Muscle of arm (tissue), 12 donors: ENCODE data around the gene DDX46. TPM values are rescaled to one million over a fixed set of nuclear protein-coding genes. Genes with fewer than 3 reads are reported as not detected.

ENCODE experiments used
- DNase-seq: peaks from one replicate; pipeline ENCODE4 v3.0.0-alpha.2; 2013
- polyA plus RNA-seq, 12 donors: library from polyadenylated mRNA; unstranded; fragments of 120-200 nt; gene quantifications; one replicate each; pipeline ENCODE4 v1.2.1, GENCODE V29; 2013; ENCODE audit not compliant: insufficient read length in 12 of 12

The DDX46 gene
- polyA plus RNA-seq, 12 donors = 50.1 to 86.7 (median 62.6) TPM; not detected in 1

- no peak for DNase-seq
These were observed 14.0 kb downstream of the DDX46 start for GRCh38 chr5:134772461-134773125.

DNA sequence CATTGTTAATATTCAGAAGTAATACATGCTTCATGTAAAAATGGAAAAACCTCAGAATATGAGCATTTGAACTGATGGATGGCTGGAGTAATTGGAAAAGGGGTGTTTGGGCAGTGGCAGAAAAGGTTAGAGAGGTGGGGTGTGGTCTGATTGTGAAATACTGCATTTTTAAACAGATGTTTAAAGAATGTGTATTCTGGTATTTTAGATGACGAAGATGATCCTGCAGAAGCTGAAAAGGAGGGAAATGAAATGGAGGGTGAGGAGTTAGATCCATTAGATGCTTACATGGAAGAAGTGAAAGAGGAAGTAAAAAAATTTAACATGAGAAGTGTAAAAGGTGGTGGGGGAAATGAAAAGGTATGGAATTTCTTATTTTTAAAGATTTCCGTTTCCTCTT, 18.8 kb downstream of the DDX46 start:
- DNase-seq = no peak

DNA sequence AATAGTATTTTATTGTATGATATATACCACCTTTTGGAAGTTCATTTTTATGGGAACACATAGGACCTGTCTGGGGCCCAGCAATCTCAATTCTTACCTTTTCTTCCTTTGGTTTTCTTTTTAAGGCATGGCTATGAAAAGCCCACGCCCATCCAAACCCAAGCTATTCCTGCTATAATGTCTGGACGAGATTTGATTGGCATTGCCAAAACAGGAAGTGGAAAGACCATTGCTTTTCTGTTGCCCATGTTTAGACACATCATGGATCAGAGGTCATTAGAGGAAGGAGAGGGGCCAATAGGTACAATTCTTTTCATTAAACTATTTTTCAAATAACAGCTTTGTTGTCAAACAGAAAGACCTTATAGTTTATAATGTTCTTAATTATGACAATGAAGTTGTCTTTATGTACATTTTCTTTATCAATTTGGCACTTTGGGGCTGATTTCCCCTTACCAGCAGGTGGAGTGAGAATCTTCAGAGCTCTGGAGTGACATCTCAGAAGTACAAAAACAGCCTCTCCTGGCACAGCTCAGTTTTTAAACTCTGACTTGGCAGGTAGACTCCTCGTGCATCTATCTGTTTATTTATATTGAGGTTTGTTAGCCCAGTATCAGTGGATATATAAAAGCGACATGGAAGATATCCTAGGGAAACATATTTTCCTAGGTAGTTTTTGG, 25.8 kb downstream of the DDX46 start:
- no peak for DNase-seq

GRCh38 chr5:134784946-134785620, 26.5 kb downstream of the DDX46 start:
- DNase-seq = no peak

DNA sequence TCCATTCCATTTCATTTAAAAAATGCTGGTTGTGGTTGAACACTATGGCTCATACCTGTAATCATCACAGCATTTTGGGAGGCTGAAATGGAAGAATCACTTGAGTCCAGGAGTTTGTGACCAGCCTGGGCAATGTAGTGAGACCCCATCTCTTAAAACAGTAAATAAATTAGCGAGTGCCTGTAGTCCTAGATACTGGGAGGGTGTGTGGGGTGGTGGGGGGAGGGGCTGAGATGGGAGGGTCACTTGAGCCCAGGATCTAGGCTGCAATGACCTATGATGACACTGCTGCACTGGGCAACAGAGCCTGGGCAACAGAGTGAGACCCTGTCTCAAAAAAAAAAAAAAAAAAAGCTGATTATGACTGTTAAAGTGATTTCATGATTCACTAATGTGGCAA, 29.1 kb downstream of the DDX46 start:
- no peak for DNase-seq

DNA sequence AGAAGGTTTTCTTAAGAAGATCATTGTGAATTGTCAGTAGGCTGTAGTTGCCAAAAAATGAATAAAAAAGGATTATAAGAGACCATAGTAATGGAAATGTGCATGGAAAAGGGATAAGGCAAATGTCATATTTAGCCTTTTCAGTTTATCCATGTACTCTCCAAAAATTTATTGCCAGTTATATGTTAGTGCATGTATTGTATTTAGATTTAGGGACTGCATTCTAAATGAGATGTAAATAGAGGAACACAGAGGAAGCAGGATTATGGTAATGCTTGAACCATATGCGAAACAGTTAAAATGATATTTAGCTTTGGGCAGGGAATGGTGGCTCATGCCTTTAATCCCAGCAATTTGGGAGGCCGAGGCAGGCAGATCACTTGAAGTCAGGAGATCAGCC, 33.0 kb downstream of the DDX46 start:
- no peak for DNase-seq

GRCh38 chr5:134792286-134792685, 33.7 kb downstream of the DDX46 start:
- no peak for DNase-seq

- no peak for DNase-seq
These were observed 34.5 kb downstream of the DDX46 start for GRCh38 chr5:134793111-134793510.

DNA sequence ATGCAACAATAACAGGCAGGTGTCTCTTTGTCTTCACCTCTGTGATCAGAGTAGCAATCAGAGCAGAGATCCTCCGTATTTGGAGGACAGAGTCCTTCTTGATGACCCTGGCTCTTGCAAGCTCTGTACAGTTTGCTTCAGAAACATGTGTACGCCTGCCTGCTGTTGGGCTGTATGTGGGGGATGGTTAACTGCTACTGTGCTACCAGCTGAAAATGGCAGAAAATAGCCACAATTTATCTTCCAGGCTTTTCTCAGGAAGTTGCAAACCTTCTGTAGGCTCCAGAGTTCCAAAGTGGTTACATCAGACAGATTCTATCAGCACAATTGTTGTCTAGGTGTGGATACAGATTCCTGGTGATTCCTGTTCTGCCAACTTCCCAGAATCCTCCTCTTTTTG, 35.5 kb downstream of the DDX46 start:
- DNase-seq = no peak

- no peak for DNase-seq
These were observed 36.2 kb downstream of the DDX46 start for GRCh38 chr5:134794819-134795218.

DNA sequence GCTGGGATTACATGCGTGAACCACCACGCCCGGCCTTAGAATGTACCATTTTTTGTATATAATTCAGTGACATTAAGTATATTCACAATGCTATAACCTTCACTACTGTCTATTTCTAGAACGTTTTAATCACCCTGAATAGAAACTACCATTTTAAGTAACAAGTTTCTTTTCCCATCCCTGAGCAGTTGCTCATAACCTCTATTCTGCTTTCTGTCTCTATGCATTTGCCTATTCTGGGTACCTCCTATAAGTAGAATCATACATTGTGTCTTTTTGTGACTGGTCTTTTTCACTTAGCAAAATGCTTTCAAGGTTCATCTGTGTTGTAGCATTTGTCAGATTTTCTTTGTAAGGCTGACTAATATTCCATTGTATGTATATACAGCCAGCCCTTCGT, 39.9 kb downstream of the DDX46 start:
- no peak for DNase-seq

GRCh38 chr5:134803821-134804220, 45.2 kb downstream of the DDX46 start:
- DNase-seq = no peak

GRCh38 chr5:134813407-134813806, 54.8 kb downstream of the DDX46 start:
- no peak for DNase-seq

DNA sequence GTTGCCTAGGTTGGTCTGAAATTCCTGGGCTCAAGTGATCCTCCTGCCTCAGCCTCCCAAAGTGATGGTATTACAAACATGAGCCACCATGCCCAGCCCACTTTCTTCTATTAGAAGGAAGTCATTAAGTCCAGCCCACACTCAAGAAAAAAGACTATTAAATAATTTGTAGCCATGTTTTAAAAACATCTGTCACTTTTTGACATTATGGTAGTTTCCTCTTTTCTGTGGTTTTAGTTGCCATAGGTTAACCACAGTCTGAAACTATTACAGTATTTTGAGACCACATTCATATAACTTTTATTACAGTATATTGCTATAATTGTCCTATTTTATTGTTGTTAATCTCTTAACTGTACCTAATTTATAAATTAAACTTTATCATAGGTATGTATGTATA, 55.2 kb downstream of the DDX46 start:
- DNase-seq = no peak

DNA sequence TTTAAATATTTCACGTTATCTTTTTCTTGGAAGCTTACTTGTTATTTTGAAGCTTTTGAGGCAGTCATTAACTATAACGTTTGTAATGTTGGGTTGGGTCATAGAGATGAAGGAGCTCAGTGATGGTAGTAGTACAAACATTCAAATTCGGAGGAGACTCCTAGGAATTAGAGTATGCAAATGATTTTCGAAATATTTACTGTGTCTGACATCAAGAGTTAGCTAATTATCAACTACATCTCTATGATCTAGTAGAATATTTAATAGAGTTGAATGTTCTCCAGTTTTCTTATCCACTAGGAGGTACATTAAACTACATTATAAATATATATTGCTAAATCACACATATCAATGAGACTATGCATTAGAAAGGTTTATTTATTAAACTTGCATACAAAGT, 58.4 kb downstream of the DDX46 start:
- no peak for DNase-seq

- DNase-seq = no peak
These were observed 60.2 kb downstream of the DDX46 start for GRCh38 chr5:134818776-134819175.

DNA sequence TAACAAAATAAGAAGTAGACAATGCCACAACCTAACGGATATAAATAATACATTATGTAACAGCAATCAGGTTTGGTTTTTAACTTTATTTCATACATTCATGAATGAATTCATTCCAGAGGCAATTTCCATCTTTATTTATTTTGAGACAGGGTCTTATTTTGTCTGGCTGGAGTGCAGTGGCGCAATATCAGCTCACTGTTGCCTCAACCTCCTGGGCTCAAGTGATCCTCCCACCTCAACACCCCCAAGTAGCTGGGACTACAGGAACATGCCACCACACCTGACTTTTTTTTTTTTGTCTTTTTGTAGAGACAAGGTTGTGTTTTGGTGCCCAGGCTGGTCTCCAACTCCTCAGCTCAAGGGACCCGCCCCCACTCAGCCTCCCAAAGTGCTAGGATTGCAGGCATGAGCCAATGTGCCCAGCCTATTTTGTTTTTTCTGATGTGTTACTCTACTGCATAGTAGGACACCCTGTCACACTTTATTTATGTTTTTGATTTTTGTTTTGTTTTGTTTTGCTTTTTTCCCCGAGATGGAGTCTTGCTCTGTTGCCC, 60.9 kb downstream of the DDX46 start:
- DNase-seq = no peak

- no peak for DNase-seq
These were observed 63.3 kb downstream of the DDX46 start for GRCh38 chr5:134821841-134822240.

- no peak for DNase-seq
These were observed 66.1 kb downstream of the DDX46 start for GRCh38 chr5:134824681-134825080.

- no peak for DNase-seq
These were observed 66.6 kb downstream of the DDX46 start for GRCh38 chr5:134825212-134825611.

DNA sequence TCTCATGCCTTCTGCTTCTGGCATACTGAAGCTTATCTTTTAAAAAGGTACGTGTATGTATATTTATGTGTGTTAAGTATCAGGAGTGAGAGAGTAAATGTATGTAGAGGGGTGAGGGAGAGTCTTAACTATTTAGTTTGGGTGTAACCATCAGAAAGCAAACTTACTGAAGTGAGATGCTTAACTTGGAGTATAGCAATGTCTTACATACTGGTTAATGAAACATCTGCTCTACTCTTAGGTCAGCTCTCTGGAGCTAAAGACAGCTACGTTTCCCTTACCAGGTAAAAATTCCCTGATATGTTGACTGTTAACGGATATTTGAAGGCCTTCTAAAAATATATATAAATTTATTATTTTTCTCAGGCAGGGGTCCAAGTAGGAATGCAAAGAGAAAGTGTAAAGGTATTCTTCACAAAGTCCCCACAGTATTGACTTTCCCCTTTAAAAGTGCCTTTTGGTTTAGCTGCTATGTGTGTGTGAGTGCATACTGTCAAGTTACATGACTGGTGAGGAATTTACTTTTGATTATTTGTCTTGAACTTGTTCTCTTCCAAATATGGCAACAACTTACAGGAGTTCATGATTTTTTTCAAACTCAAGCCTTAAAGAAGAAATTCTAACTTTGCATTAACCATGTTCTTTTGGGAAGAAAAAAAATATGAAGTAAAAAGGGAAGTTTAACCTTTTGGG, 74.9 kb downstream of the DDX46 start:
- no peak for DNase-seq

DNA sequence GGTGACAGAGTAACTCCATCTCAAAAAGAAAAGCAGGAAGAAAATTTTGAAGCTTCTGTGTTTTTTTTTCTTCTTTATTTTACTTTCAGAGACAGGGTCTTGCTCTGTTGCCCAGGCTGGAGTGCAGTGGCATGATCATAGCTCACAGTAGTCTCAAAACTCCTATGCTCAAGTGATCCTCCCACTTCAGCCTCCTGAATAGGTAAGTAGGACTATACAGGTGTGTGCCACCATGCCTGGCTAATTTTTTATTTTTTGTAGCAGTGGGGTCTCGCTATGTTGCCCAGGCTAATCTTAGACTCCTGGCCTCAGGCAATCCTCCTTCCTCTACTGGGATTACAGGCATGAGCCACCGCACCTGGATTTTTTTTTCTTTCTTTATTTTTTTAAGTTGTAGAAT, 77.0 kb downstream of the DDX46 start:
- no peak for DNase-seq
